Smooth muscle cell (in vitro differentiated cells): Measurements from ENCODE around the gene BSG. TPM values are rescaled to one million over a fixed set of nuclear protein-coding genes. Genes with fewer than 3 reads are reported as not detected.
A peak's percentile ranks its signal among the peaks of the same experiment; 100 is the strongest.

Experiments
- DNase-seq: peaks from one replicate; lab custom pipeline; 2025; ENCODE audit not compliant: unreplicated experiment; lab: John Stamatoyannopoulos, UW
- H2AFZ ChIP-seq: fragments of 200-600 bp; sonication (generic); 2 replicates; pipeline ENCODE4 v1.6.0; 2016; ENCODE audit warnings: antibody characterized with exemption, low read depth, mild to moderate bottlenecking
- H3F3A ChIP-seq: fragments of 200-600 bp; sonication (generic); 2 replicates; pipeline ENCODE4 v1.6.0; 2017; ENCODE audit warnings: antibody characterized with exemption, low read depth
- H3K27ac ChIP-seq: fragments of 200-600 bp; sonication (generic); 2 replicates; pipeline ENCODE4 v1.5.1; 2016; ENCODE audit warnings: low read depth, mild to moderate bottlenecking
- H3K27me3 ChIP-seq: fragments of 200-600 bp; sonication (generic); 2 replicates; pipeline ENCODE4 v1.6.1; 2016; ENCODE audit warnings: low read depth, mild to moderate bottlenecking
- H3K36me3 ChIP-seq: fragments of 200-600 bp; sonication (generic); 2 replicates; pipeline ENCODE4 v1.5.1; 2016; ENCODE audit warnings: low read depth
- H3K4me1 ChIP-seq: fragments of 200-600 bp; sonication (generic); 2 replicates; pipeline ENCODE4 v1.5.1; 2016; ENCODE audit warnings: low read depth
- H3K4me2 ChIP-seq: fragments of 200-600 bp; sonication (generic); 2 replicates; pipeline ENCODE4 v1.6.0; 2016; ENCODE audit warnings: mild to moderate bottlenecking
- H3K4me3 ChIP-seq: fragments of 200-600 bp; sonication (generic); 2 replicates; pipeline ENCODE4 v1.5.1; 2016; ENCODE audit warnings: mild to moderate bottlenecking
- H3K79me2 ChIP-seq: fragments of 200-600 bp; sonication (generic); 2 replicates; pipeline ENCODE4 v1.6.0; 2016; ENCODE audit warnings: low read depth, mild to moderate bottlenecking
- H3K9ac ChIP-seq: fragments of 200-600 bp; sonication (generic); 2 replicates; pipeline ENCODE4 v1.6.0; 2016; ENCODE audit warnings: low read depth
- H3K9me3 ChIP-seq: fragments of 200-600 bp; sonication (generic); replicated peaks from 2 replicates; pipeline ENCODE4 v1.5.1; 2016; ENCODE audit warnings: low read depth
- H4K20me1 ChIP-seq: fragments of 200-600 bp; sonication (generic); 2 replicates; pipeline ENCODE4 v1.6.0; 2016; ENCODE audit warnings: low read depth
- CTCF ChIP-seq: fragments of 200-600 bp; sonication (generic); IDR thresholded peaks from 2 replicates; pipeline ENCODE4 v1.5.1; 2017; ENCODE audit warnings: borderline replicate concordance, mild to moderate bottlenecking, antibody characterized with exemption; ENCODE audit not compliant: insufficient read depth, poor library complexity, severe bottlenecking
- WGBS: methylation state at CpG from one replicate; pipeline ENCODE4 v1.1.7; 2016; ENCODE audit warnings: low lambda C conversion rate; 5-methylcytosine and 5-hydroxymethylcytosine counted together
- polyA plus RNA-seq: library from polyadenylated mRNA; unstranded; fragments of >200 nt; fragmentation: Nextera tagmentation; extraction: Ambion mirVana; gene quantifications from 2 replicates; pipeline ENCODE4 v1.2.1, GENCODE V29; 2016
- total RNA-seq: library from RNA; depleted of rRNA; stranded (reverse); fragments of >200 nt; gene quantifications from 2 replicates; pipeline ENCODE4 v1.2.3, GENCODE V29; 2014

BSG gene
- total and polyA plus RNA-seq, 2 experiments from 2014 or later = 431 to 1,057 TPM

DNA sequence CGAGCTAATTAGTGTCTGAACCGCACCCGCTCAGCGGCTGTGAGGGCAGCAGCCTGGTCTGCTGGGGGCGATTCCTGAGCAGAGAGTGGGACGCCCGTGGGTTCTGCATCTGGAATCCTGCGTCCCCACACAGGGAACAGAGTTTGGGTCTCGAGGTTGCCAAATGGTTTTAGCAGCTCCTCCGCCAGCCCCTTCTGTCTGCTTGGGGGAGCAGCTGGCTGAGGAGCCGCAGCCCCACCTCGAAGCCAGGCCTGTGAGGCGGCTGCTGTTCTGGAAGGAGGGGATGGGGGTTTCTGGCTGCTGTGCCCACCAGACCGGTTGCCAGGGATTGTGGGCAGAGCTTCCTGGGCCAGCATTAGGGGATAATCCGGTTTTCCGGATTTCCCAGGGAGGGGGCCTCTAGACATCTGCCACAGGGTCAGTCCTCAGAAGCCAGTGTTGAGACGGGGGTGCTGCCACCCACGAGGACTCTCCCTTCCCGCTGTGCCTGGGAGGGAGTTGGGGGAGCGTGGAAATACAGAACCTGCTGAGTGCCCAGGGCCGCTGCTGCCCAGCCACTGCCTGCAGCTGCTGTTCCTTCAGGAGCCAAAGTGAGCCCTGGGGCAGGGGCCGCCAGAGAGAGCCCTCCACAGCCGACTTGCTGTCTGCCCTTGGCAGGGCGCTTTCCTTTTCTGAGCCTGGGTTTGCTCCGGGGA is 38.9 kb upstream of the BSG start:
- Histone ChIP-seq H4K20me1 (peaks cover 54% of the 10 kb centered on the region), H2AFZ (no peak overlapping the region), H3K79me2 (peaks cover 45% of the 10 kb centered on the region), H3K4me3 (peak overlapping the region; percentile 88), H3K9ac (peak overlapping the region; percentile 83), H3K9me3 (no peaks in the 10 kb centered on the region), H3K27ac (peak overlapping the region; percentile 90), H3K27me3 (no peaks in the 10 kb centered on the region), H3K4me1 (peaks cover 11% of the 10 kb centered on the region), H3K36me3 (no peaks in the 10 kb centered on the region), H3K4me2 (peak overlapping the region; percentile 100), H3F3A (peaks cover 6% of the 10 kb centered on the region)
- WGBS = 48% methylated on average over 24 of the region's 25 CpGs
- TF ChIP-seq CTCF = no peak
- no peak for DNase-seq

GRCh38 chr19:534088-534487 is 38.3 kb upstream of the BSG start:
- peaks cover 11% of the 10 kb centered on the region for H3K4me1 ChIP-seq
- H3F3A ChIP-seq = peaks cover 6% of the 10 kb centered on the region
- no peaks in the 10 kb centered on the region for H3K36me3 ChIP-seq
- H4K20me1 ChIP-seq = peaks cover 60% of the 10 kb centered on the region
- no peak for TF ChIP-seq CTCF
- peak overlapping the region; percentile 88 for H3K4me3 ChIP-seq
- DNase-seq = no peak
- 96% methylated on average over 8 of the region's 14 CpGs for WGBS
- peak overlapping the region; percentile 100 for H3K4me2 ChIP-seq
- peak overlapping the region; percentile 90 for H3K27ac ChIP-seq
- H2AFZ ChIP-seq = no peak overlapping the region
- no peaks in the 10 kb centered on the region for H3K9me3 ChIP-seq
- H3K27me3 ChIP-seq = no peaks in the 10 kb centered on the region
- H3K79me2 ChIP-seq = peaks cover 45% of the 10 kb centered on the region
- H3K9ac ChIP-seq = peak overlapping the region; percentile 83

DNA sequence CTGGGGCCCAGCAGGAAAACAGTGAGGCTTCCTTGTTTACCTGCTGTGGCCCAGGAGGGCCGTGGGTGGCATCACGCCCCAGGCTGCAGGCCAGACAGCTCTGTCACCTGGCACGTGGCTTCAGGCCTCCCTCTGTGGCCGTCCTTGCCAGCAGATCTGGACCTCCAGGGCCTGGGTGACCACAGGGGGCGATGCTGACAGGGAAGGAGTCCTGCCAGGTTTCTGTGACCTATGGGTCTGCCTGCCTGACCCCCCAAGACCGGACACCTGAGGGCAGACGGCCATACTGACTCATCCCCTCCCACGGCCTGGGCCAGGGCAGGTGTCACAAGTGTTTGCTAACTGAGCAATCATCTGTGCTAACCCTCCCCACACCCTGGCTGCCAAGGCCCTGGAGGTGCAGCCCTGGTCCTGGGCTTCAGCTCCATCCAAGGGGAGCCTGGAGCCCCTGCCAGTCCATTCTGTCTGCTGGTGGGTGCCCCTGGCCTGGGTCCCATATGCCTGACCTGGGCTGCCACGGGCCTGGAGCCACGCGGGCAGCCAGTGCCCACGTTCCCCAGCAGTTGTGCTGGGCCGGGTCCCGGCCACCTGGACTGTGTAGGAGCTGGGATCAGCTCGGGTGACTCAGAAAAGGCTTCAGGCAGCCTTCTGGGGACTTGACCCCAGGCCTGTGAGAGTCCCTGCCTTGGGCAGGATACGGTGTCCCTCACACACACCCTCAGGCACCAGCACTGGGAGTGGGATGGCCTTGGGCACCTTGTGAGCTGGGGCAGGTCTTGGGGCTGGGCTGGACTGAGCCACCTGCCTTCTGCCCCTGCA is 37.2 kb upstream of the BSG start:
- H4K20me1 ChIP-seq = peaks cover 67% of the 10 kb centered on the region
- no peak overlapping the region for H3K27ac ChIP-seq
- H3K9me3 ChIP-seq = no peaks in the 10 kb centered on the region
- TF ChIP-seq CTCF = no peak
- no peak for DNase-seq
- H3K4me1 ChIP-seq = peaks cover 11% of the 10 kb centered on the region
- no peak overlapping the region for H2AFZ ChIP-seq
- peaks cover 6% of the 10 kb centered on the region for H3F3A ChIP-seq
- 80% methylated on average over 16 of the region's 16 CpGs for WGBS
- H3K79me2 ChIP-seq = peaks cover 45% of the 10 kb centered on the region
- H3K4me3 ChIP-seq = no peak overlapping the region
- no peak overlapping the region for H3K9ac ChIP-seq
- H3K36me3 ChIP-seq = no peaks in the 10 kb centered on the region
- no peak overlapping the region for H3K4me2 ChIP-seq
- H3K27me3 ChIP-seq = no peaks in the 10 kb centered on the region
